GM21737 (cell line): ENCODE measurements around the gene NSUN3.

Source experiments
- ATAC-seq: cut with Tn5 transposase; IDR thresholded peaks from one replicate; pipeline ENCODE4 v1.9.1; 2021; ENCODE audit warnings: mild to moderate bottlenecking, moderate library complexity; ENCODE audit not compliant: unreplicated experiment

NSUN3 gene

DNA sequence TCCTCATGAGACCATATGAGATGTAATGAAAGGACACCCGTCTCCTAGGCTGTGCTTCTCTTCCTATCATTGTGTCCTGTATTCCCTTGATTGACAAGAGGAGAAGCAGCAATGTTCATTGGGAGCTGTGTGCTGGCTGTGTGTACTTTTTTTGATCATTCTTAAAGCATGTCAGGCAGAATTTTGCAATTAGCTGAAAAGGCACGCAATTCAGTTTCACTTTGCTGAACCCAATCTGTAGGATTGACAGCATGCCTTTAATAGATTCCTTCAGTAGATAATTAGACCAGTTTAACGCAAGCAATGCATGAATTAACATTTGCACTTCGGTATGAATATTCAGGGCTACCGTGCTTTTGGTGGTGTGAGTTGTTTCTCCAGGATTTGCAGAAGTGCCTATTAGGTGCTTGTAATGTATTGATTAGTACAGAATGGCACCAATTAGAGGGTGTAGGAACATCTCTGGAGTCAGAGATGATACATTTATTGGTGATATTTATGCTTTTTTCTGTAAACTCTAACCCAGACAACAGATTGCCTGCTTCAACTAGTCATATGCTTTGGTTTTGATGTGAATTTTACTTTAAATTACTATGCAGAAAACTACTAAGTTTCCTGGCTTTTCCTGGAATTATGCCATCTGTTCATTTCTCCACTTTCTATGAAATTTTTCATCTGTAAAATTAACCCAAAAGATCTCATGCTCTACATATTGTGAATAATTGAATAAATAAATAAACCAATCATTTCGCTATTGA, 114.3 kb downstream of the NSUN3 start:
- no peak for ATAC-seq
